IPS DF 19.7 (cell line): ENCODE data around the gene UMAD1.

ENCODE experiments used
- DNase-seq: peaks from one replicate; pipeline ENCODE4 v3.0.0-alpha.2; 2013; ENCODE audit warnings: low read depth, low spot score

UMAD1 gene

GRCh38 chr7:7883394-7883793 lies 242.8 kb downstream of the UMAD1 start:
- no peak for DNase-seq

- DNase-seq: no peak
Observed at GRCh38 chr7:7884855-7885254, 244.3 kb downstream of the UMAD1 start.

- DNase-seq: no peak
Observed at GRCh38 chr7:7889791-7890568, 249.4 kb downstream of the UMAD1 start.

GRCh38 chr7:7895004-7895650 lies 254.6 kb downstream of the UMAD1 start:
- DNase-seq: no peak

- no peak for DNase-seq
Observed at GRCh38 chr7:7895754-7896153, 255.2 kb downstream of the UMAD1 start.

GRCh38 chr7:7897509-7897908 lies 257.0 kb downstream of the UMAD1 start:
- no peak for DNase-seq

GRCh38 chr7:7897949-7898515 lies 257.5 kb downstream of the UMAD1 start:
- DNase-seq: no peak

- DNase-seq: no peak
Observed at GRCh38 chr7:7902845-7903244, 262.3 kb downstream of the UMAD1 start.

GRCh38 chr7:7907306-7907705 lies 266.8 kb downstream of the UMAD1 start:
- DNase-seq: no peak

GRCh38 chr7:7908622-7909145 lies 268.1 kb downstream of the UMAD1 start:
- DNase-seq: no peak

GRCh38 chr7:7909376-7909775 lies 268.8 kb downstream of the UMAD1 start:
- no peak for DNase-seq

- DNase-seq: peak; percentile 63
Observed at GRCh38 chr7:7911369-7912123, 271.0 kb downstream of the UMAD1 start.

- DNase-seq: no peak
Observed at GRCh38 chr7:7912937-7913336, 272.4 kb downstream of the UMAD1 start.

GRCh38 chr7:7913504-7913903 lies 273.0 kb downstream of the UMAD1 start:
- DNase-seq: no peak

- no peak for DNase-seq
Observed at GRCh38 chr7:7914547-7914946, 274.0 kb downstream of the UMAD1 start.

- no peak for DNase-seq
Observed at GRCh38 chr7:7916064-7916463, 275.5 kb downstream of the UMAD1 start.

- DNase-seq: no peak
Observed at GRCh38 chr7:7917593-7917992, 277.0 kb downstream of the UMAD1 start.

GRCh38 chr7:7918736-7919448 lies 278.3 kb downstream of the UMAD1 start:
- DNase-seq: no peak

GRCh38 chr7:7919449-7919945 lies 278.9 kb downstream of the UMAD1 start:
- no peak for DNase-seq

- DNase-seq: no peak
Observed at GRCh38 chr7:7920056-7920455, 279.5 kb downstream of the UMAD1 start.

- DNase-seq: no peak
Observed at GRCh38 chr7:7920481-7920880, 279.9 kb downstream of the UMAD1 start.
